ENCODE measurements around the gene PCGF2. TPM values are rescaled to one million over a fixed set of nuclear protein-coding genes. Genes with fewer than 3 reads are reported as not detected.

The PCGF2 gene
- total RNA-seq, 1 donor from 2014 or later: 20.8 TPM

GRCh38 chr17:38753071-38753506 is 5.0 kb upstream of the PCGF2 start:
- Histone ChIP-seq H3K36me3 (ENCODE audit: control insufficient read depth, insufficient read depth, low read length) (peaks cover 1% of the 10 kb centered on the region), H3K4me3 (ENCODE audit: low read depth, low read length) (peak overlapping the region; percentile 89), H3K27me3 (ENCODE audit: control insufficient read depth, insufficient read depth, low read length) (no peaks in the 10 kb centered on the region)
- no peak for DNase-seq (ENCODE audit: low read depth)
- TF ChIP-seq CTCF (IDR thresholded peaks at IDR 0.05; ENCODE audit: insufficient read depth, low read length, poor library complexity, severe bottlenecking): no peak

GRCh38 chr17:38752308-38753070 is 4.4 kb upstream of the PCGF2 start, which contains the start of gene PSMB3:
TSS of gene PSMB3 (plus strand) at chr17:38752741. CDS start at chr17:38752827, 86 bp downstream.
- TF ChIP-seq CTCF (IDR thresholded peaks at IDR 0.05; ENCODE audit: insufficient read depth, low read length, poor library complexity, severe bottlenecking): no peak
- DNase-seq (ENCODE audit: low read depth): peak; percentile 97
- Histone ChIP-seq H3K4me3 (ENCODE audit: low read depth, low read length) (peak within 1 kb of the TSS; percentile 89), H3K36me3 (ENCODE audit: control insufficient read depth, insufficient read depth, low read length) (peaks cover 1% of the 10 kb centered on the region), H3K27me3 (ENCODE audit: control insufficient read depth, insufficient read depth, low read length) (no peaks in the 10 kb centered on the region)

GRCh38 chr17:38751808-38752307 is 3.7 kb upstream of the PCGF2 start:
- H3K36me3 ChIP-seq (ENCODE audit: control insufficient read depth, insufficient read depth, low read length): peaks cover 1% of the 10 kb centered on the region
- peak; percentile 48 for DNase-seq (ENCODE audit: low read depth)
- TF ChIP-seq CTCF (IDR thresholded peaks at IDR 0.05; ENCODE audit: insufficient read depth, low read length, poor library complexity, severe bottlenecking): no peak
- H3K4me3 ChIP-seq (ENCODE audit: low read depth, low read length): peak overlapping the region; percentile 89
- H3K27me3 ChIP-seq (ENCODE audit: control insufficient read depth, insufficient read depth, low read length): no peaks in the 10 kb centered on the region

- H3K4me3 ChIP-seq (ENCODE audit: low read depth, low read length): peak overlapping the region; percentile 93
- H3K27me3 ChIP-seq (ENCODE audit: control insufficient read depth, insufficient read depth, low read length): no peaks in the 10 kb centered on the region
- no peak for DNase-seq (ENCODE audit: low read depth)
- peaks cover 1% of the 10 kb centered on the region for H3K36me3 ChIP-seq (ENCODE audit: control insufficient read depth, insufficient read depth, low read length)
- TF ChIP-seq CTCF (IDR thresholded peaks at IDR 0.05; ENCODE audit: insufficient read depth, low read length, poor library complexity, severe bottlenecking): no peak
These were observed 3.1 kb upstream of the PCGF2 start for GRCh38 chr17:38751144-38751807.

- Histone ChIP-seq H3K36me3 (ENCODE audit: control insufficient read depth, insufficient read depth, low read length) (peaks cover 1% of the 10 kb centered on the region), H3K4me3 (ENCODE audit: low read depth, low read length) (peak overlapping the region; percentile 93), H3K27me3 (ENCODE audit: control insufficient read depth, insufficient read depth, low read length) (no peaks in the 10 kb centered on the region)
- TF ChIP-seq CTCF (IDR thresholded peaks at IDR 0.05; ENCODE audit: insufficient read depth, low read length, poor library complexity, severe bottlenecking): no peak
- DNase-seq (ENCODE audit: low read depth): no peak
These were observed 2.4 kb upstream of the PCGF2 start for GRCh38 chr17:38750312-38751121.
